CD4-positive, alpha-beta T cell treated with Interleukin-21 for 1 hour (primary cell): ENCODE data around the gene SWAP70.
"Not testable (repeated sequence)": the region's sequence is repeated elsewhere in the genome, so short reads cannot be mapped to it uniquely, and the experiment has no call there.

Experiments
- DNase-seq: peaks from one replicate; pipeline ENCODE4 v3.0.0-alpha.2; 2020

SWAP70 gene

GRCh38 chr11:9726321-9727022 is 62.6 kb downstream of the SWAP70 start:
- no peak for DNase-seq

- no peak for DNase-seq
Observed at GRCh38 chr11:9728058-9728457, 64.2 kb downstream of the SWAP70 start.

- no peak for DNase-seq
Observed at GRCh38 chr11:9731256-9731655, 67.4 kb downstream of the SWAP70 start.

- no peak for DNase-seq
Observed at GRCh38 chr11:9732453-9732852, 68.6 kb downstream of the SWAP70 start.

GRCh38 chr11:9733212-9733611 is 69.3 kb downstream of the SWAP70 start:
- no peak for DNase-seq

- no peak for DNase-seq
Observed at GRCh38 chr11:9735236-9735635, 71.4 kb downstream of the SWAP70 start.

GRCh38 chr11:9735919-9736318 is 72.0 kb downstream of the SWAP70 start:
- DNase-seq: no peak

GRCh38 chr11:9736365-9736764 is 72.5 kb downstream of the SWAP70 start:
- DNase-seq: no peak

GRCh38 chr11:9738116-9738515 is 74.2 kb downstream of the SWAP70 start:
- no peak for DNase-seq

- no peak for DNase-seq
Observed at GRCh38 chr11:9738707-9739106, 74.8 kb downstream of the SWAP70 start.

- DNase-seq: no peak
Observed at GRCh38 chr11:9739123-9739900, 75.4 kb downstream of the SWAP70 start.

GRCh38 chr11:9740202-9740883 is 76.5 kb downstream of the SWAP70 start:
- no peak for DNase-seq

GRCh38 chr11:9741260-9741659 is 77.4 kb downstream of the SWAP70 start:
- no peak for DNase-seq

- not testable (repeated sequence) for DNase-seq
Observed at GRCh38 chr11:9743512-9743911, 79.6 kb downstream of the SWAP70 start.

- DNase-seq: no peak
Observed at GRCh38 chr11:9745411-9746211, 81.7 kb downstream of the SWAP70 start.

- no peak for DNase-seq
Observed at GRCh38 chr11:9747229-9747628, 83.4 kb downstream of the SWAP70 start.

- DNase-seq: no peak
Observed at GRCh38 chr11:9747828-9748227, 84.0 kb downstream of the SWAP70 start.

GRCh38 chr11:9748361-9748970 is 84.6 kb downstream of the SWAP70 start:
- peak; percentile 70 for DNase-seq

- no peak for DNase-seq
Observed at GRCh38 chr11:9750551-9750950, 86.7 kb downstream of the SWAP70 start.

GRCh38 chr11:9752091-9752490 is 88.2 kb downstream of the SWAP70 start:
- no peak for DNase-seq

- no peak for DNase-seq
Observed at GRCh38 chr11:9753021-9753420, 89.1 kb downstream of the SWAP70 start.

- DNase-seq: no peak
Observed at GRCh38 chr11:9754010-9754471, 90.2 kb downstream of the SWAP70 start.
